Progenitor cell of endocrine pancreas (in vitro differentiated cells): ENCODE measurements around the gene RGS18. TPM values are rescaled to one million over a fixed set of nuclear protein-coding genes. Genes with fewer than 3 reads are reported as not detected.

ENCODE experiments used
- DNase-seq: peaks from one replicate; pipeline ENCODE4 v3.0.0; 2021; ENCODE audit warnings: low spot score; ENCODE audit not compliant: unreplicated experiment
- H3K27ac Mint-ChIP-seq: 2 replicates; pipeline ENCODE4 v1.8.0; 2021; ENCODE audit warnings: mild to moderate bottlenecking, moderate library complexity, mixed read lengths
- H3K27me3 Mint-ChIP-seq: 2 replicates; pipeline ENCODE4 v1.8.0; 2021; ENCODE audit warnings: mixed read lengths
- H3K36me3 Mint-ChIP-seq: 2 replicates; pipeline ENCODE4 v1.8.0; 2022; ENCODE audit warnings: mixed read lengths; ENCODE audit not compliant: insufficient read depth
- H3K4me1 Mint-ChIP-seq: 2 replicates; pipeline ENCODE4 v1.8.0; 2021; ENCODE audit warnings: low read depth, mixed read lengths
- H3K4me3 Mint-ChIP-seq: 2 replicates; pipeline ENCODE4 v1.8.0; 2021; ENCODE audit warnings: low read depth, mild to moderate bottlenecking, moderate library complexity, mixed read lengths
- H3K9me3 Mint-ChIP-seq: 2 replicates; pipeline ENCODE4 v1.8.0; 2021; ENCODE audit warnings: low read depth, mixed read lengths
- total RNA-seq: library from RNA; stranded (reverse); gene quantifications from 2 replicates; pipeline ENCODE4 v1.2.1, GENCODE V29; 2021
- TF ChIP-seq, protein P1 (sequence below): fragments of 200-600 bp; sonication (generic); IDR thresholded peaks from one replicate; pipeline ENCODE4 v1.5.0; 2021; ENCODE audit warnings: antibody characterized with exemption, mild to moderate bottlenecking; ENCODE audit not compliant: unreplicated experiment

The RGS18 gene
- total RNA-seq, 1 donor from 2014 or later: not detected

DNA sequence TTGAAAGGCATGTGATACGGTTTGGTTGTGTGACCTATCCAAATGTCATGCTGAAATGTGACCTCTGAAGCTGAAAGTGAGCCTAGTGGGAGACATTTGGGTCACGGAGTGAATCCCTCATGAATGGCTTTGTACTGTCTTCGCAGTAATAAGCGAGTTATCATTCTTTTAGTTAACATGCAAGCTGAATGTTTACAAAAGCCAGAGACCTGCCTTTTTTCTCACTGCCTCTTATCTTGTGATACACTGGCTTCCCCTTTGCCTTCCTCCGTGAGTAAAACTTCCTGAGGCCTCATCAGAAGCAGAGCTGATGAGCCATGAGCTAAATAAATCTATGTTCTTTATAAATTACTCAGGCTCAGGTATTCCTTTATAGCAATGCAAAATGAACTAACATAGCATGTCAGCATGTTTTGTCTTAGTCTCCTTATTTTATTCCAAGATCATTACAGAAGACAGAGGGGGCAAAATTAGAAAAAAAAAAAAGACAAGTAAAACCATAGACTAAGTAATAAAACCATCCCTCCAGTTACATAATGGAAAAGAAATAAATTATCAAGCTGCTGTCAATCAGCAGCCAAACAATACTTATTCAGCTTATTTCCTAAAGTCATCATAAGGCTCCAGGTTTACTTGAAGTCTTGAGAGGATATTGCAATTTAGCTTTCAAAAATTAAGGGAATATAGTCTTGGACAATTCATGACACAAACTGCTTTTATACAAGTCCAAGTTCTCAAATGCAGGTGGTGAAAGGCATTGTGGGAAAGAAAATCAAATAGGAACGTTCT is 12.1 kb downstream of the RGS18 start:
- Mint-ChIP-seq H3K36me3 (peaks cover under 1% of the 10 kb centered on the region), H3K27ac (no peak overlapping the region), H3K27me3 (no peaks in the 10 kb centered on the region), H3K4me1 (peaks cover 11% of the 10 kb centered on the region), H3K9me3 (peaks cover under 1% of the 10 kb centered on the region), H3K4me3 (no peak overlapping the region)
- TF ChIP-seq, protein P1, sequence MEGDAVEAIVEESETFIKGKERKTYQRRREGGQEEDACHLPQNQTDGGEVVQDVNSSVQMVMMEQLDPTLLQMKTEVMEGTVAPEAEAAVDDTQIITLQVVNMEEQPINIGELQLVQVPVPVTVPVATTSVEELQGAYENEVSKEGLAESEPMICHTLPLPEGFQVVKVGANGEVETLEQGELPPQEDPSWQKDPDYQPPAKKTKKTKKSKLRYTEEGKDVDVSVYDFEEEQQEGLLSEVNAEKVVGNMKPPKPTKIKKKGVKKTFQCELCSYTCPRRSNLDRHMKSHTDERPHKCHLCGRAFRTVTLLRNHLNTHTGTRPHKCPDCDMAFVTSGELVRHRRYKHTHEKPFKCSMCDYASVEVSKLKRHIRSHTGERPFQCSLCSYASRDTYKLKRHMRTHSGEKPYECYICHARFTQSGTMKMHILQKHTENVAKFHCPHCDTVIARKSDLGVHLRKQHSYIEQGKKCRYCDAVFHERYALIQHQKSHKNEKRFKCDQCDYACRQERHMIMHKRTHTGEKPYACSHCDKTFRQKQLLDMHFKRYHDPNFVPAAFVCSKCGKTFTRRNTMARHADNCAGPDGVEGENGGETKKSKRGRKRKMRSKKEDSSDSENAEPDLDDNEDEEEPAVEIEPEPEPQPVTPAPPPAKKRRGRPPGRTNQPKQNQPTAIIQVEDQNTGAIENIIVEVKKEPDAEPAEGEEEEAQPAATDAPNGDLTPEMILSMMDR: no peak
- no peak for DNase-seq

DNA sequence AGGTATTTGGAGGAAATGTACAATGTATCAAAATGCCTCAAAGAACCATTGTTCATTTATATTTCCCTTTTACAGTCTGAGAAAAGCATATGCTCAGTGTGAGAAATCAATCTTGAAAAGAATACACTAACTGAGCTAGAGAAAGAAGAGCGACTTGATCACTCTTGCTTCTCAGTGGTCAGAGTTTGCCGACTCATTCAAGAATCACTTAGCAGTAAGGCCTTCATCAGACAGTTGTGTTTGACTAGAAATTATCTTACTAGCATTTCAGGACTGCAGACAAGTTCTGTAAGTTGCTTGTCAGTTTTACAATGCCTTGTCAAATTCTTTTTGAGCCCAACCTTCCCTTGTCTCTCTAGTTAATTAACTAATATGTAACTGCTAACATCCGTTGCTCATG is 12.9 kb downstream of the RGS18 start:
- no peaks in the 10 kb centered on the region for H3K36me3 Mint-ChIP-seq
- H3K27ac Mint-ChIP-seq: no peak overlapping the region
- H3K9me3 Mint-ChIP-seq: no peaks in the 10 kb centered on the region
- H3K4me3 Mint-ChIP-seq: no peak overlapping the region
- TF ChIP-seq, protein P1: no peak
- DNase-seq: no peak
- peaks cover 11% of the 10 kb centered on the region for H3K4me1 Mint-ChIP-seq
- no peaks in the 10 kb centered on the region for H3K27me3 Mint-ChIP-seq

DNA sequence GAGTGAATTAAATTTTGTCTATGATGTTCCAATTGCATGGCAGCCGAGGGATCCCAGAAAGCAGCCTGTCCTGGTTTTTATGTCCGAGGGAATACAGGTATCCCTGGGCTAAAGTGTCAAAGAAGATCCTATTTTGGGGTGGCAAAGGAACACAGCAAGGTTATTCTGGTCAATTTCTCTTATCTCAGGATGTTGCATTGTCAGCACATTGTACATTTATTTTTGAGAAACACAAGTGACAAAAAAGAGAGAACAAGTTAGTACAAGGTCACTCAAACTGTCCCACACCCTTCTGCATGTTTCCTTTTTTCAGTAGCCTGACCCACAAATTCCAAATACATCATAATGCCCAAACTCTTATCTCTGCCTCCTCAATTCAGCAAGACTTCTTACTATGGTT is 17.7 kb downstream of the RGS18 start:
- Mint-ChIP-seq H3K27ac (no peak overlapping the region), H3K9me3 (no peaks in the 10 kb centered on the region), H3K36me3 (no peaks in the 10 kb centered on the region), H3K4me3 (no peak overlapping the region), H3K4me1 (peaks cover 3% of the 10 kb centered on the region), H3K27me3 (no peaks in the 10 kb centered on the region)
- DNase-seq: no peak
- TF ChIP-seq, protein P1: no peak

DNA sequence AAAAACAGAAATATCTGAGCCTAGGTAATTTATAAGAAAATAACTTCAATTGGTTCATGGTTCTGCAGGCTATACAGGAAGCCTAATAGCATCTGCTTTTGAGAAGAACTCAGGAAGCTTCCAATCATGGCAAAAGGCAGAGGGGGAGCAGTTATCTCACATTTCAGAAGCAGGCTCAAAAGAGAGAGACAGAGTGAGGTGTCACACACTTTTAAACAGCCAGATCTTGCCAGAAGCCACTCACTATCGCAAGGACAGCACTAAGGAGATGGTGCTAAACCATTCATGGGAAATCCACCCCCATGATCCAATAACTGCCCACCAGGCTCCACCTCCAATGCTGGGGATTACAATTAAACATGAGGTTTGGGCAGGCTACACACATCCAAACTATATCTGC is 25.5 kb downstream of the RGS18 start:
- TF ChIP-seq, protein P1: no peak
- Mint-ChIP-seq H3K27ac (no peak overlapping the region), H3K4me3 (no peak overlapping the region), H3K27me3 (no peaks in the 10 kb centered on the region), H3K9me3 (no peaks in the 10 kb centered on the region), H3K36me3 (no peaks in the 10 kb centered on the region), H3K4me1 (no peaks in the 10 kb centered on the region)
- DNase-seq: no peak

DNA sequence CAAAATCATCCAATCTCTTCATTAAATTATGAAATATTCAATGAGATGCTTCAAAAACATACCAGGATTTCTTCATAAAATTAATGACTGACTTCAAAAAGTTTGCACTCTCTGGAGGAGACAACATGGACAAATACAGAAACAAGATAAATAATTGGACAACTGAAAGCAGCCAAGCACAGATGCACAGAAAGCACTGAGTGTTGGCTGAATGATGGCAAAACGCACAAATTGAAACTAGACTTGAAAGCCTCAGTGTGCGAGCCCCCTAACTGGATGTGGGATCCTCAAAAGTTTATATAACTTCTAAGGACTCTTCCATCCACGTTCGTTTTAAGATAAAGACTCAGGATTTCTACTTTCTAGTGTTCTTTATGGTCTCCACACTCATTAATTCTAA is 27.9 kb downstream of the RGS18 start:
- no peaks in the 10 kb centered on the region for H3K36me3 Mint-ChIP-seq
- H3K4me3 Mint-ChIP-seq: no peak overlapping the region
- no peak overlapping the region for H3K27ac Mint-ChIP-seq
- no peaks in the 10 kb centered on the region for H3K27me3 Mint-ChIP-seq
- TF ChIP-seq, protein P1: no peak
- H3K4me1 Mint-ChIP-seq: no peaks in the 10 kb centered on the region
- no peak for DNase-seq
- H3K9me3 Mint-ChIP-seq: no peaks in the 10 kb centered on the region
